Ishikawa (cell line): ENCODE results near the gene HNRNPDL.

Source experiments
- CEBPB ChIP-seq: IDR thresholded peaks from 2 replicates; pipeline ENCODE4 v1.6.1; 2012
- EGR1 ChIP-seq: IDR thresholded peaks from 2 replicates; pipeline ENCODE4 v1.6.1; 2012
- EP300 ChIP-seq: IDR thresholded peaks from 2 replicates; pipeline ENCODE4 v1.6.1; 2012; ENCODE audit warnings: borderline replicate concordance
- TCF12 ChIP-seq: IDR thresholded peaks from 2 replicates; pipeline ENCODE4 v1.6.1; 2012; ENCODE audit warnings: low read depth

- TF ChIP-seq TCF12 (no peak), CEBPB (no peak), EP300 (no peak), EGR1 (no peak)
Measured at GRCh38 chr4:82461710-82462109, 31.4 kb upstream of the HNRNPDL start.
